ENCODE measurements around the gene RAB6A.

RAB6A gene

GRCh38 chr11:73652046-73652730, 108.7 kb downstream of the RAB6A start:
- peak; percentile 71 for DNase-seq

- DNase-seq, result no peak
Observed at GRCh38 chr11:73651661-73652045, 109.2 kb downstream of the RAB6A start.

DNA sequence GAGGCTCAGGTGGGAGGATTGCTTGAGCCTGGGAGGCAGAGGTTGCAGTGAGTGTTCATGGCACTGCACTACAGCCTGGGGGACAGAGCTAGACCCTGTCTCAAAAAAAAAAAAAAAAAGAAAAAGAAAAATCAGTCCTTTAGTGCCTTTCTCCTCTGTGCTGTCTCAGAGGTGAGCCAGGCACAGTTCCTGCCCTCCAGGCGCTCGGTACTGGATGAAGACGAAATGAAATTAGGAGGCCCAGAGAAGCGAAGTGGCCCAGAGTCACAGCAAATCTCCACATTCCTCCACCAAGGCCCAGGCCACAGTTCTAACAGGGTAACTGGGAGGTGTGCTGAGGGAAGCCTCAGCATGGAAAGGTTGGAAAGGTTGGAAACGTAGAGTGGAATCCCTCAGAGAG, 109.6 kb downstream of the RAB6A start:
- no peak for DNase-seq

DNA sequence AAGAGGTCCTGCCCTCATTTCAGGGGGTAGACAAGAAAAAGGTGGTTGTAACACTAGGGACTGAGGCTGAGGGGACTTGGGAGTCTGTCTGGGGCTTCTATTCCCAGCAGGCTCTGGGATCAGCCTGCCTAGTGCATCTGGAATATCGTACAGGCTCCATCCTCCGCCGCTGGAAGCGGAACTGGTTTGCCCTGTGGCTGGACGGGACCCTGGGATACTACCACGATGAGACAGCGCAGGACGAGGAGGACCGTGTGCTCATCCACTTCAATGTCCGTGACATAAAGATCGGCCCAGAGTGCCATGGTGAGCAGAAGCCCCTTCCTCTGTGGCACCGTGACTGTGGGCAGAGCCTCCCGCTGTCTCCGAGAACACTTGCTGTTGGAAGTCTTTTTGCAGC, 110.5 kb downstream of the RAB6A start:
- no peak for DNase-seq

- no peak for DNase-seq
Observed at GRCh38 chr11:73649206-73649605, 111.7 kb downstream of the RAB6A start.

GRCh38 chr11:73648571-73649046, 112.3 kb downstream of the RAB6A start:
- DNase-seq, result no peak

- no peak for DNase-seq
Observed at GRCh38 chr11:73648121-73648520, 112.8 kb downstream of the RAB6A start.

DNA sequence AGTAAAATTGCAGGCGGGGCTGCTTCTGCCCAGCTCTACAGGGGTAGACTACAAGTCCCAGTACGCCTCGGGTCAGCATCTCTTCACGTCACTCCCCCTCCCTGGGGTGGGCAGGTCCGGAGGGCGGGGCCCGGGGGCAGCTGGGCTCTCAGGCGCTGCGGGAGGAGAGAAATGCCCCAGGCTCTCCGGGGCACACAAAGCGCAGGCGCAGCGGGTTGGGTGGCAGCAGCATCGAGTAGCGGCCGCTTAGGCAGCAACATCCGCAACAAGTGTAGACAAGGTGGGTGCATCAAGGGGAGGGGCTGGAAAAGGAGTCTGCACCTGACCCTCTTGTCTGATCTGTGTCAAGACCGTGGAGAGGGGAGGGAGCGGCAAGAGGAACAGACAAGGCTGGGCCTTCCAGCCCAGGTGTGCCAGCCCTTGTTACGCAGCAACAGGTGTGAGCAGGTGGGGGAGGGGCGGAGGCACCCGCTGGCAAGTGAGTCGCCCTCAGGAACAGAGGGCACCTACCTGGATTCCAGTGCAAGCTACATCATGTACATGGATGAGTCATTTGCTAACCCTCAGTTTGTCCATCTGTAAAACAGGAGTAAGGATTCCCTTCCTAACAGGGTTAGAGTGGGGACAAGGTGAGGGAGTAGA, 113.3 kb downstream of the RAB6A start:
- peak; percentile 87 for DNase-seq

DNA sequence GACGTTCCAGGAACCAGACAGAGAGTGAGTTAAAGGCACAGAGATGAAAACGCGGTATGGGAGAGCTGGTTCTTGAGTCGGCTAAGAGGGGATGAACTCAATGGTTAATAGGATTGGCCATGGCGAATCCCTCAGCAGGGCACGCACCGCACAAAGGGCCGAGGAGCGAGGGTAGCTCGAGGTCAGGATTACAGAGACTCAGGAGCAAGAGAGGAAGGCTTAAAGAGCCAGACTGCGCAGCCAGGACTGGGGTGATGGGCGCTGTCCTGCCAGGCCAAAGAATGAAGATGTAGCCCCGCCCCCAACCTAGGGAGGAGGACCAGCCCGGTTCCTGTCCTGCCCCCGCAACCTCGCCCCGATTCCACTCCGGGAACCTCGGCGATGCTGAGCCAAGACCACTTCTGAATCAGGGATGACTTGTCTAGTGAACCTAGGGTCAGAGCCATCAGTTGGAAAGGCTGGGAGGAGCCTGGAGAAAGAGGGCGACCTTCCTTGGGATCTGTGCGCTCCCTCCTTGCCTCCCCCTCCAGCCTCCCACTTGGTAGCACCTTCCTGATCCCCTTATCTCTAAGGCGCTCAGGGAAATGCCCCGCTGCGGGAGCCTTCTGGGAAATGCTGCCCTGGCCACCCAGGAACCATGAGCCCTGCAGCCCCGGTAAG, 114.8 kb downstream of the RAB6A start, which contains the start of gene PLEKHB1:
TSS of gene PLEKHB1 (plus strand) at position 610 of the 660 bp plus-strand sequence. CDS start at position 638, 28 bp downstream.
- no peak for DNase-seq

DNA sequence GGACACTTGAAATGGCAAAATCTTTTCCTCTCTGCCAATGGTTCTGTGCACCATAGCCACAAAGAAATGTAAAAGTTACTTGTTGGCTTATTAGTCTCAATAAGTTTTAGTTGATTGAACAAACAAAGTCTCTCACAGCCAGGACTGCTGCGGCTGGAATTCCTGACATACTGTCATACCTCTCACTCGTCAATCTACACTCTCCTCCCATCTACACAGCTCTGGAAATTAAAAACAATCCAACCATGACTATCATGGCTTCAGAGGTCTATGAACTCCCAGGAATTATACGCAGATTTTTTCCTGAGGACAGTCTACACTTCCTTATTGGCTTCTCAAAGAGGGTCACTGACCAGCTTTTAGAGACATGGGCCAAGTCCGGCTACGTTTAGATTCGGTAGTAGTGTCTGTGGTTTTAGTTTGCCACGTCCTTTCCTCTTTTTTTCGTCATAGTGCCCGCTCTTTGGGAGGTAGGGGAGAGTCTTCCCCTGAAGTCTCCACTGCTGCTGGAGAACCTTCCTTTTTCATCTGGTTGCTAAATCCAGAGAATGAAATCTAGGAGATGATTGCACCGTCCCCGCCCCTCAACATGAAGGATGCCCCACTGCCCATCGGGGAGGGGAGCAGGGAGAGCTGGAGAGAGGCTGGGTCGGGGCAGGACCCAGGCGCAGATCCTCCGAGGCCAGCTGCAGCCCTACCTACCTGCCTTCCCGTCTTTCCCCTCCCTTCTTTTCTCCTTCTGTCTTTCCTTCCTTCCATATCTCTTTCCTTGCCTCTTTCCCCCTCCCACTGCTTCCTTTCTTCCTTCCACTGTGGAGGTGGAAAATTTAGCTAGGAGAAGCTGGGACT, 115.5 kb downstream of the RAB6A start:
- no peak for DNase-seq

GRCh38 chr11:73641668-73642067, 119.2 kb downstream of the RAB6A start:
- no peak for DNase-seq

GRCh38 chr11:73640592-73640991, 120.3 kb downstream of the RAB6A start:
- DNase-seq, result no peak

DNA sequence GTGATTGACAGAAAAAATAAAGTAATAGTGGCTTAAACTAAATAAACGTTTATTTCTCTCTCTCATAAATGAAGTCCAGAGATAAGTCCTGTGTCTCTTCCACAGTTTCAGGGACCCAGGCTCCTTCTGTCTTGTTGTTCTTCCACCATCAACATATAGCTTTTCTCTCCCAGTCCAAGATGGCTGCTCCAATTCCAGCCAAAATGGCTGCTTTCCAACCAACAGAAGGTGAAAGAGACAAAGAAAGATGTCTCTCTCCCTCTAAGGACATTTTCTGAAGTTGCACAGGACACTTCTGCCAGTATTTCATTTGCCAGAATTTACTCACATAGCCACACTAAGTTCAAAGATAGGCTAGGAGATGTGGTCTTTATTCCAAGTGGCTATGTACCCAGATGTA, 123.9 kb downstream of the RAB6A start:
- DNase-seq, result no peak

DNA sequence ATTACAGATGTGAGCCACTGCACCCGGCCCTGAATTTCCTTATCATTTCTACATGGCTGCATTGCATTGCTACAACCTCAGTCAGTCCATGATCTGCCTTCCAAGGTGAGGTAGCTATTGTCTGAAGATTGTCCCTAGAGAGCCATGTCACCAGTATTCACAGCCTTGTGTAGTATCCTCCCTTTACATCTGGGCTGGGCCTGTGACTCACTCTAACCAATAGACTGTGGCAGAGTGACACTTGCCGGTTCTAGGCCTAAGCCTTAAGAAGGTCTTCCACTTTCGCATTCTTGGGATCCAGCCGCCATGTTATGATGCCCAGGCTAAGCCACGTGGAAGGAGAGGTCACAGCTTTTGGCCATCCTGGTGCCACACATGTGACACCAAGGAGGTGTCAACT, 124.6 kb downstream of the RAB6A start:
- no peak for DNase-seq

DNA sequence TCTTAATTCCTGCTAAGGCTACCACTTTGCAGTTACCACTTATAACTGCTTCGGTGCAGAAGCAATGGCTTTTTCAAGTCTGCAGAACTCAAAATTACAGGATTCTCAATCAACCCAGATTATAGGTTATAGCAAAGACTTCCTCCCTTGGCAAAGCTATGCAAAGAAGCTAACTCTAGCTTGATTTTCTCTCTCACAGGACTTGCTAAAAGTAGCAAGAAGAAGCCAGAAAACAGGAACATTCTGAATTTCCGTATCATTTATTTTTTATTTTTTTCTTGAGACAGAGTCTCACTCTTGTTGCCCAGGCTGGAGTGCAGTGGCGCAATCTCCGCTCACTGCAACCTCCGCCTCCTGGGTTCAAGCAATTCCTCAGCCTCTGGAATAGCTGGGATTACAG, 125.2 kb downstream of the RAB6A start:
- no peak for DNase-seq

GRCh38 chr11:73633999-73634398, 126.9 kb downstream of the RAB6A start:
- DNase-seq, result no peak

GRCh38 chr11:73632996-73633395, 127.9 kb downstream of the RAB6A start:
- DNase-seq, result no peak

GRCh38 chr11:73629907-73630306, 131.0 kb downstream of the RAB6A start:
- no peak for DNase-seq

DNA sequence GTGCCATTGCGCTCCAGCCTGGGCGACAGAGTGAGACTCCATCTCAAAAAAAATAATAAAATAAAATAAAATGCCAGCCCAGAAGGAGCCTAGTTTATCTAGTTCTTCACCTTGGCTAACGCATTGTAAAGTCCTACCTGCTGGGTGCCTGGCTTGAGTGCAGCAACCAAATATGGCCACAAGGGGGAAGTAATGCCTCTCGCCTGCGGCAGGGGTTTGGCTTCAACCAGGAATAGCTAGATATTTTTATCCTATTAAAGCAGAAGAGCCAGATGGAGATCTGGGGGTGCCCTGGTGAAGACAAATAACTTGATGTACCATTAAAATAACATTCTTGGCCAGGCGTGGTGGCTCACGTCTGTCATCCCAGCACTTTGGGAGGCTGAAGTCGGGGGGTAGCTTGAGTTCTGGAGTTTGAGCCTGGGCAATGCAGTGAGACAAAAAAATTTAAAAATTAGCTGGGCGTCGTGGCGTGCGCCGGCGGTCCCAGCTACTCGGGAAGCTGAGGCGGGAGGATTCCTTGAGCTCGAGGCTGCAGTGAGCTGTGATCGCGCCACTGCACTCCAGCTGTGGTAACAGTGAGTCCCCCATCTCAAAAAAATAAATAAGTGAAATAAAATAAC, 135.1 kb downstream of the RAB6A start:
- DNase-seq, result peak; percentile 83

Data from femur (tissue), 1 donor.